ENCODE results near the gene NANP.
A peak's percentile ranks its signal among the peaks of the same experiment; 100 is the strongest.
"Not testable (repeated sequence)": the region's sequence is repeated elsewhere in the genome, so short reads cannot be mapped to it uniquely, and the experiment has no call there.

Gene NANP, protein sequence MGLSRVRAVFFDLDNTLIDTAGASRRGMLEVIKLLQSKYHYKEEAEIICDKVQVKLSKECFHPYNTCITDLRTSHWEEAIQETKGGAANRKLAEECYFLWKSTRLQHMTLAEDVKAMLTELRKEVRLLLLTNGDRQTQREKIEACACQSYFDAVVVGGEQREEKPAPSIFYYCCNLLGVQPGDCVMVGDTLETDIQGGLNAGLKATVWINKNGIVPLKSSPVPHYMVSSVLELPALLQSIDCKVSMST

DNA sequence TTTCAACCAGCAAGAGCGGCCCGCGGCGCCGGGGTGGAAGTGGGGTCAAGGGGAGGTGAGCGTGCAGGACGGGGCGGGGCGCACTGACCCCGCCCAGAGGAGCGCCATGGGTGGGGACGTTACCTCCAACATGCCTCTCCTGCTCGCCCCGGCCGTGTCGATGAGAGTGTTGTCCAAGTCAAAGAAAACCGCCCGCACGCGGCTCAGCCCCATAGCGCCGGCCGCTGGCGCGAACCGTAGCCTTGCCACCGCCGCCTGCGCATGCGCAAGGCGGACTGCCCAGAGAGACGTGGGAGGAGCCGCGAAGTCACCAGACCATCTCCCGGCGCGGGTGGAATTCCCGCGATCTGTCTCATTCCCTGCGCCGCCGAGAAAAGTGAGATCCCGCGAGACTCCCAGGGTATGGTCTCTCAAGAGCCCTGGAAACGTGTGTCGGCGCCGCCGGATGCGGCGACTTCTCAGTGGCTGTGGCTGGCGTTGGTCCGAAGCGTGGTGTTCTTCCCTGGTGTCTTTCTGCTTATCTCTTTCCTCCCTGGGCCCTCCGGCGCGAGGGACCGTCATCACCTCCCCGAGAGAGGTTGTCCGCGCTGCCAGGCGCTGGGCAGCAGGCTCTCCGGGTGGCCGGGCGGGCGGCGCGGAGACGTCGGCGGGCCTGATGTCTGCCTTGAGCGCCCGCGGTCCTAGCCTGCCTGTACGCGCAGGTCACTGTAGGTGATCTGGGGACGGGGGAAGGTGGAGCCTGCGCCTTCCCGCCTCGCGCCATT is at the start of gene NANP:
Gene NANP, minus strand, starts transcription at position 279 of the 764 bp plus-strand sequence. Its CDS starts 66 bp downstream, at position 213.
- DNase-seq (ENCODE audit: low read depth): peak; percentile 98

DNA sequence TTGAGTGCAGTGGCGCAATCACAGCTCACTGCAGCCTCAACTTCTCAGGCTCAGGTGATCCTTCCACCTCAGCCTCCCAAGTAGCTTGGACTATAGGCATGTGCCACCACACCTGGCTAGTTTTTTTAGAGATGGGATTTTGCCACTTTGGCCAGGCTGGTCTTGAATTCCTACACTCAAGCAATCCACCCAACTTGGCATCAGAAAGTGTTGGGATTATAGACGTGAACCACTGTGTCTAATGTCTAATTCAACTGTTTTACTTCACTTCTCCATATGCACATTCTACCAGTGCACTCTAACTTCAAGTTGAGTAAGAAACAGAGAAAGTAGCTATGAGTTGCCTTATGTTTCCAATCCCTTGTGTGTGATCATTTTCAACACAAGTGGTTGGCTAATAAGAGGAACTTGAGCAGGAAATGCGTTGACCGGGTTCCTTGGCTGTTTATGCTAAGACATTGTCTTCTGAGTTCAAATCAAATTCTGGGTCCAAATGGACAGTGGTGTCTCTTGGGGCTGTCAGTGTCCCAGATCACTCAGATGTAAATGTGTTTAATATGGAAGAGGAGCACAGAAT is 48.9 kb upstream of the NANP start:
- no peak for DNase-seq (ENCODE audit: low read depth)

DNA sequence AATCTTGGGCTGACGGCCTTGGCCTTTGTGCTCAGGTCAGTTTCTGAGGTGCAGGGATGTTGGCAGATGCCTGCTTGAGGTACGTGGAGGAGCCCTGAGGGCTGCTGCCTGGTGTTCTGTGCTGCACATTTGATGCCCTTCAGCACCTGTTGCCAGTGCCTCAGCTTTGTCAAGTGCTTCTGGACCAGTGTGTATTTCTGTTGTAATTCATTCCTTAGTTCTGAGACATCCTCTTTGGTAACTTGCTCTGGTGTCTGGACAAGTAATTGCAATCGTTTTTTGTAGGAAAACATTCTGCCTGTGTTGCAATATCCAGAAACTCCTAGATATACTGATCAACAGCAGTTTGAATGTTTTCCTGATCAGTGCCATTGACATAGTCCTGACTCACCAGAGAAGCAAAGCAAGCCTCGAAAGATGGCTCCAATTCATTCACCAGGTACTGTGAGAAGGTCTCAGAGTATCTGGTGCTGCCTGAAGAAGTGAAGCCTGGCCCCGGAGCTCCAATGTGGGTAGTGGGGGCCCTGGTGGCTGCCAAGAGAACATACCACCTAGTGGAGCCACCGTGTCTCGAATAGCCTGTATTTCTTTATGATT is 46.1 kb upstream of the NANP start:
- peak; percentile 78 for DNase-seq (ENCODE audit: low read depth)

DNA sequence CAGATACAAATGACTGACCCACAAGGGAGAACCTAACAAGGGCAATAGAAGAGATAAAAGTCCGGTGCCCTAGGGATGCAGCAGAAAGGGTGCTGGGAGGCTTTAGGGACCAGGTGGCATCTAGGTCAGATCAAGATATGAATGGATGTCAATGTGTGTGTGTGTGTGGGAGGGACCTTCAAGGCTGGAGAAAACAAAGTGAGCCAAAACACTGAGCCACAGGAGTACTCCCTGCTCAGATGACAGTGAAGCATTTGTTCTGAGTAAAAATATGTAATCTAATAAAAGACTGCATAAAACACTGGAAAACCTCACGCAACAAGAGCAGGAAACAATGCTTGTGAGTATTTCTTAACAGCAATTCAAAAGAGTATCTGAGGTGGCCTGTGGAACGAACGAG is 44.6 kb upstream of the NANP start:
- DNase-seq (ENCODE audit: low read depth): no peak

DNA sequence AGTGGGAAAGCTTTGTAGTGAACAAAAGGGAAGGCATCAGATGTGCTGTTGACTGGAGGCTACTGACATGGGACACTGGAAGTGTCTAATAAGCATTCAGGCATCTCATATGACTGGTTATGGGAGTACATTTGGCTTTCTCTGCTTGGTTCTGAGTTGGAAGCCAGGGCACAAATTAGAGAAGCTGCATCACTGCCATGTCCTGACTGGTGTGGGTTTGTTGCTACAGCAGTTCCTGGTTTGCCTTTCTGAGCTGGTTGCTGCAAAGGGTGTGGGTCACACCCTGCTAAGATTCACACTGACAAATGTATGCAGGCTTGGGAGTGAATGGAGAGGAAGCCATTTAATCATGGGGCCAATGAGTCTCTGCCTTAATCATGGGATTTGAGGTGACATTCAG is 36.2 kb upstream of the NANP start:
- DNase-seq (ENCODE audit: low read depth): no peak

DNA sequence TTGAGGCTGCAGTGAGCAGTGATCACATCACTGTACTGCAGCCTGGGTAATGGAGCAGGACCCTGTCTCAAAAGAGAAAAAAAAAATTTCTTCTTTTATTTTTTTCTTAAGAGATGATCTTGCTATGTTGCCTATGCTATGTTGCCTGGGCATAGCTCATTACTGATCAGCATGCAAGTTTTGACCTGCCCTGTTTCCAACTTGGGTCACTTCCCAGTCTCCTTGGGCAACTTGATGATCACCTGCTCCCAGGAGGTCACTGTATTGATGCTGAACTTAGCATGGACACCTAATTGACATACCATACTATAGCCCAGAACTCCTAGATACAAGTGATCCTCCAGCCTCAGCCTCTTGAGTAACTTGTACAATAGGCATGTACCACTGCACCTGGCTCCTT is 30.7 kb upstream of the NANP start:
- no peak for DNase-seq (ENCODE audit: low read depth)

DNA sequence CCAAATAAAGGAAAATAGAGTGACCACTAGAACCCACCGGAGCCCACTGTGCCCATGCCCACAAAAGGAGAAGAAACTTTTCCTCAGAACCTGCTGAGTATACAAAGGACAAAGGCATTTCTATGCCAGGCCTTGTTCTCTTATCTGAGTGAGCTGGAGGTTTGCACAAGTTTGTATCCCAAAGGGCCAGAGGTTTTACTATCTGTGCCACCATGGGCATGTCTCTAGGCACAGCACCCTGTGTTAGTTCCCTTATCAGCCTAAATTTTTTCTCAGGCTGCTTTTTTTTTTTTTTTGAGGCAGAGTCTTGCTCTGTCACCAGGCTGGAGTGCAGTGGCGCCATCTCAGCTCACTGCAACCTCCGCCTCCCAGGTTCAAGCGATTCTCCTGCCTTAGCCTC is 29.1 kb upstream of the NANP start:
- DNase-seq (ENCODE audit: low read depth): not testable (repeated sequence)

DNA sequence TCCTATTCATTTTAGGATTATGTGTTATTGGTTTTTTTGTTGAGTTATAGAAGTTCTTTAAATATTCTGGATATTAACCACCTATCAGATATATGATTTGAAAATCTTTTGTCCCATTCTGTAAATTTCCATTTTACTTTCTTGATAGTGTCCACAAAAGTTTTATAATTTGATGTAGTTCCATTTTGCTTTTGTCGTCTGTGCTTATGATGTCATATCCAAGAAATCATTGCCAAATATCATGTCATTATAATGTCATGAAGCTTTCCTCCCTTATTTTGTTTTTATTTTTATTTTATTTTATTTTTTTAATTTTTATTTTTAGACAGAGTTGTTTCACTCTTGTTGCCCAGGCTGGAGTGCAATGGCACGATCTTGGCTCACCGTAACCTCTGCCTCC is 21.0 kb upstream of the NANP start:
- DNase-seq (ENCODE audit: low read depth): no peak

DNA sequence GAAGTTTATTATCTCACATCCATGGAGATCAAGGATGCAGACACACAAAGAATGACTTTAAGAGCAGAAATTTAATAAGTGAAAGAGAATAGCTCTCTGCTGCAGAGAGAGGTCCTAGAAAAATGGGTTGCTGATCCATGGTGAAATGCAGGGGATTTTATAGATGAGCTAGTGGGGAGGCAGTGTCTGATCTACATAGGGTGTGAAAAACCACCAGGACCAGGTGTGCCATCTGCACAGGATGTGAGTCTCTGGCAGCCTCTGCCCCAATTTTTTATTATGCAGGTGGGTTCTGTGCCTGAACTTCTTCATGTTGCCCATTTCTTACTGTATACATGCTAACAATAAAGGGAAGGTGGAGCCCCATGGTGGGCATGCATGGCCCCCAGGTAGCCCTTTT is 19.9 kb upstream of the NANP start:
- no peak for DNase-seq (ENCODE audit: low read depth)

DNA sequence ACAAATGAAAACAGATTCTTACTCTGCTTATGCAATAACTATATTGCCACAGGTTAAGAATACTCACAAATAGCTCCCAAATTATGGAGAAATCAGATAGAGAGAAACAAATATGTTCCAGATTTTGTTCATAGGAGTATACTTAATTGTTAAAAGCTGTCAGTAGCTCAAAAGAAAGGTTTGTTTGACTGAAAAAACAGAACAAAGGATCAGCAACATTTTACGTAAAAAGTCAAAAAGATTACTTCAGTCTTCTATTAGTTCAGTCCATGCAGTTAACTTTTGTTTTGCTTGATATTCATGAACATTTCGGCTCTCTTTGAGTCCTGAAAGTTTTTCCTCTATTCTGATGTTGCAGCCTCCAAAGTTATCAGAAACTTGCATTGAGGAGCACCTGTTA is 13.4 kb upstream of the NANP start:
- peak; percentile 11 for DNase-seq (ENCODE audit: low read depth)

DNA sequence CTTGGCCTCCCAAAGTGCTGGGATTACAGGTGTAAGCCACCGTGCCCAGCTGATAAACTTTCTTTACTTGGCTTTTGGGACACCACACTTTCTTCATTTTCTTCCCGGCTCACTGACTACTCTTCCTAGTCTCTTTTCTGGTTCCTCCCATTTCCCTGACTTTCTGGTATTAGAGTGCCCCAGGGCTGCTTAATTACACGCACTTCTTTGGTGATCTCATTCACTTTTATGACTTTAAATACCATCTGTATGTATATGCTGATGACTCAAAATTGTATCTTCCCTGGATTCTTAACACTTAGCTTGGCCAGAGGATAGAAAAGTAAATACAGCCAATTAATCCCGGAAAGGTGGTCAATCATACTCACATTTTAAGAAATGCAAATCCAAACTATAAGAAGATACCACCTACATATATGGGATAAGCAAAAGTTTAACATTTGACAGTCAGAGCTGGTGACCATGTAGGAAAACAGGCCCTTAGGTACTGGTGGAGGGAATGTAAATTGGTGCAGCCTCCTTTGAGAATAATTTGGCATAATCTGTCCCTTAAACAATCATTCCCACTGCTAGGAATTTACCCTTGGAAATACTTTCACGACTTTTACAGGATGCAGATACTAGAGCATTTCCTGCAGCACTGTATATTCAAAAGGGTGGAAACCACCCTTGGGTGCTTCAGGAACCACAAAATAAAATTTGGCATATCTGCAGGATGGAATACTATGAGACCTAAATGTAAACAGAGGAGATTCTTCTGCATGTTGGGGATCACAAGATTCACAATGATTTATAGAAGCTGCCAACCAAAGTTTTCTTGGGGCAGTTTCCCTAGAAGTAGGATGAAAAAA is 9.4 kb upstream of the NANP start:
- no peak for DNase-seq (ENCODE audit: low read depth)

DNA sequence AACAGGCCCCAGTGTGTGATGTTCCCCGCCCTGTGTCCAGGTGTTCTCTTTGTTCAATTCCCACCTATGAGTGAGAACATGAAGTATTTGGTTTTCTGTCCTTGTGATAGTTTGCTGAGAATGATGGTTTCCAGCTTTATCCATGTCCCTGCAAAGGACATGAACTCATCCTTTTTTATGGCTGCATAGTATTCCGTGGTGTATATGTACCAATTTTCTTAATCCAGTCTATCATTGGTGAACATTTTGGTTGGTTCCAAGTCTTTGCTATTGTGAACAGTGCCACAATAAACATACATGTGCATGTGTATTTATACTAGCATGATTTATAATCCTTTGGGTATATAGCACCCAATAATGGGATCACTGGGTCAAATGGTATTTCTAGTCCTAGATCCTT is 6.8 kb upstream of the NANP start:
- not testable (repeated sequence) for DNase-seq (ENCODE audit: low read depth)

DNA sequence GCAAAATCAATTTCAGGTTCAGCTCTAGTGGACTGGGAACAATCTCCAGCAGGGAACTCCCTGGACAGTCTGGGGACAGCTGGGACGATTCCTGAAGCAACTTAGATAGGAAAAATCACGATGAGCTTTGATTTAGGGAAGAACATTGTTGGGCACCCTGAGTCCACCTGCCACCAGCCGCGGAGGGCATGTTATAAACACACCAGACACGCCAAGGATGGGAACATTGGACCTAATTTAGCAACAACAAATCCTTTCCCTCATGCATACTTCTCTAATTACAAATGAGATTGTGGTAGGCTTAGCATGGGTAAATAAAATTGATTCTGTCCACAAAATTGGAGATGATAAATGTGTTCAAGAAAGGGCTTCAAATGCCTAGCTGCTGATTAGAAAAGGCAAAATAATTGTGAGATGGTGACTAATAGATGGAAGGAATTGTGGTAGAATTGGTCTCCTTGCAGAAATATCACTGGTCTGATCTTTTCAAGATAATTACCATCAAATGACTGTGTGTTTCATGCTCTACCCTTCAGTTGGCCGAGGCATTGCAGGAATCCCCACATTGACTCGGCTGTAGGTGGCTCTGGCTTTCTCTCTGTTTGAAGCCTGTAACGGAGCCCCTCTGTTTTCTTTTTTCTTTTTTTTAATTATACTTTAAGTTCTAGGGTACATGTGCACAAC is 6.1 kb upstream of the NANP start:
- DNase-seq (ENCODE audit: low read depth): no peak

DNA sequence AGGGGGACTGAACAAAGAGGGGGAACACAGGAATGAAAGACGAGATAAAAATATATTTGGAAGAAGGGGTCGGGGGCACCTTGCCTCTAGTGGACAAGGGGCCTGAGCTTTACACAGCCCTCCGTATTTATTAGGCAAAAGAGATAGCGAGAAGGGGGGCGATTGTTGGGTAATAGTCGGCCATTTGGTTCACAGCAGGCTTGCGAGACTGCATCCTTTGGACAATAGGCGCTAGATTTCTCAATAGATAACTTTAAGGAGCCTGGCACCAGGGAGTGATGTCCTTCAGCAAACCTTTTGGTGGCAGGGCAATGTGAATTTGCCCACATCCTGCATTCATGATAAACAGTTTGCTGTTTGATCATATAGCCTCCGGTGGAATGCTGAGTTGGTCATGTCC is 3.0 kb upstream of the NANP start:
- no peak for DNase-seq (ENCODE audit: low read depth)

DNA sequence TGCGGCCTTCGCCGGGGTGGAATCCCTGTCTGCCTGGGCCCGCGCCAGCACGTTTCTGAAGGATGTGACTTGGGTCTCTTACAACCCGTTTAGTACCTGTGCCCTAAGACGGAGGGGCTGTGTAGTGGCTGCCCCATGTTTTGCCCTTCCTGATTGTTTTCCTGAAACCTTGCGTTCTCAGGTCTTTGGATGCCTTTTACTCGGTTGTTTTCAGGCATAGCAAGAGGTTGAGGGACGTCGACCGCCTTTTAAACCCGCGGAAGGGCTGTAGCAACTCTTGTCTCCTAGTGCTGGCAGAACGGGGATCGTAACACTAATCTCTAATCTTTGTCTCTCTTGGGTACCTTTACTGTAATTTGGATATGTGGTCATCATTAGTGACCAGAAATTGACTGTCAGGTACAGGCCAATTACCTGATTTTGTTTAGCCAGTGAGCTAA is 706 bp upstream of the NANP start:
- no peak for DNase-seq (ENCODE audit: low read depth)

DNA sequence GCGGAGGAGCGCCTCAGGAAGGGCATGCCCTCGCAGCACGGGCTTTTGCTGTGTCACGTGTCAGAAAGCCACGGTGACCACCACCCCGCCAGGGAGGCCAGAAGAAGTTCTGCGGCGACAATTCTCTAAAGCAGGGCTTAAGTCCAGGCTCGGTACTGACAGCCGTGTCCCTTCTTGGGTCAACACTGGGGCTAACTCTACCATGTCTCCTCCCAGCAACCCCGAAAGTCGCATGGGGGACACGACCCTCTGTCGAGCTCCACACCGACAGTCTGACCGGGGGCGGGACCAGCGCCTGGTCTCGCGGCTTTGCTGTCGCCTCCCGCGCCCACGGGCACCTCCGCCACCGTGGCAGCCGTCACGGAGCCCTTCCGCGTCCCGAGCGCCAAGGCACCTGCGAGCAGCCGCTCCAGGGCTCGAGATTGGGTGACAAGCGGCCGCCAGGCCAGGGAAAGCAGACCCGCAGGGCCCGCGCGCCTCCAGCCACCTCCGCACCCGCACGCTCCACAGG is 534 bp downstream of the NANP start:
- peak; percentile 22 for DNase-seq (ENCODE audit: low read depth)

DNA sequence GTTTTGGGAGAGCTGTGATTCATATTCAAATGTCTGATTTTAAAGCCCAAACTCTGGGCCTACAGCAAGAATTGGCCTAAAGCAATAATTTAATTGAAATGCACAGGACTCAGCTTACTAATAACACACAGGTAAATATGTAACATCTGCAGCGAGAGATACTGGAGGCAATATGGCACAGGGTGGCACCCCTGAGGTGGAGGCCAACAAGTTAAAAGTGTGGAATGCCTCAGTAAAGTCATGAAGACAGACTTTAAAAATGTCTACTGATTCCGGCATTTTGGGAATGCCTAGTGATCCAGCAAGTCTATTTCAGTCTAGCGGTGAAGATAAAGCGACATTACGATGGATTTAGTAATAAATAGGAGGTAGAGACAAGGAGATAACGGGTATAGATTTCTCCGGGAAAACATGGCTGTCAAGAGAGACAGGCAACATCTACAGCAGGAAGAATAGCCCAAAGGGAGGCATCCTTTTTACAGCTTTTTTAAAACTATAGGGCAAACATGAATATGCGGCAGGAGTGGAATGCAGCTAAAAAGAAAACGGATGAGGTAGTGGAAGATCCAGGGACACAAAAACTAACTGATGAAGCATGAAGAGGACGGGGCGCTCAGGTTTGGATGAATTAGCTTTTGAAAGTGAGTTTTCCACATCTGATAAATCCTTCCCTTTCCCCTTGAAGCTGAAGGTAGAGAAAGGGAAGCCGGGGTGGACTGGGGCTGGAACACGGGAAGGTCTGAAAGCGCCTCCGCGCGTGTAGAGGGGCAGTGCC is 1.2 kb downstream of the NANP start:
- no peak for DNase-seq (ENCODE audit: low read depth)

DNA sequence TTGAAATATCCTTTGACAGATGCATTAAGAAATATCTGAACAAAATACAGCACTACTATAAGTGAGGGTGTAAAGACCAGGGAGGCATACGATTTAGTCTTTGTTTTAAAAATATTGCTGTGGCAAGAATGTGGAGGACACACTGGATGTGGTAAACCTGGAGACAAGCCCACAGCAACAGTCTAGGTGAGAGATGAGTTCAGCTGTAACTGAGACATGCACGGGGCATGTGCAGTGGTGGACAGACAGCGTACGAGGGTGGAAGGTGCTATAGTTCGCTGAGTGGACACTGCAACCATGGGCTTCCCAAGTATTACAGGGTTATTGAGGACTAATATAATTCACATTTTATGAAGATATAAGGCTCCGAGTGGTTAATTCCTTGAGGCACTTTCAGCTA is 1.8 kb downstream of the NANP start:
- no peak for DNase-seq (ENCODE audit: low read depth)

DNA sequence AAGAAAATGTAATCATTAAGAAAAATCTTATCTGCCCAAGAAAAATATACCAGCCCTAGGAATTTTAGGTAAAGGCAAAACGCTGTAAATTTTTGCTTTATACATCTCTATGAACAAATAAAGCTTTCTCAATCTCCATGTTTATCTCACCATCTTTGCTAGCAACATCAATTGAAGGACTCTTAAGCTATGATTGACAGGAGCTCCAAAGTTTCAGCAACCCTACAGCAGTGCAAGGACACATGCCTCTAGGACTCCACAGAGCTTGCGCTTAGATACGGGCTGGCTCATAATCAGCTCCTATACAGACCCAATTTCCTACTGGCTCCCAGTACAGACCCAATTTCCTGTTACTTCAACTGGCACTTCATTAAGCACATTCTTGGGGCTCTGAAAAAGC is 4.3 kb downstream of the NANP start:
- DNase-seq (ENCODE audit: low read depth): no peak

DNA sequence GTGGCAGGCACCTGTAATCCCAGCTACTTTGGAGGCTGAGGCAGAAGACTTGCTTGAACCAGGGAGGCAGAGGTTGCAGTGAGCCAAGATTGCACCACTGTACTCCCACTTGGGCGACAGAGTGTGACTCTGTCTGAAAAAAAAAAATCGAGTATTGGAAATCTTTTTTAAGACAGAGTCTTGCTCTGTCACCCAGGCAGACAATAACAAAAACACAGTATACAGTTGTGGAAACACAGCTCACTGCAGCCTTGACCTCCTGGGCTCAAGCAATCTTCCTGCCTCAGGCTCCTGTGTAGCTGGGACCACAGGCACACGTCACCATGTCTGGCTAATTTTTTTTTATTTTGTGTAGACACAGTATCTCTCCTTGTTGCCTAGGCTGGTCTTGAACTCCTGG is 15.0 kb downstream of the NANP start:
- no peak for DNase-seq (ENCODE audit: low read depth)
